Lower lobe of right lung (tissue), 2 donors: ENCODE results near the gene ADGRB3. TPM values are rescaled to one million over a fixed set of nuclear protein-coding genes. Genes with fewer than 3 reads are reported as not detected.
A peak's percentile ranks its signal among the peaks of the same experiment; 100 is the strongest.
"Not testable (repeated sequence)": the region's sequence is repeated elsewhere in the genome, so short reads cannot be mapped to it uniquely, and the experiment has no call there.

Source experiments
- ATAC-seq, 2 donors: fragments of 200-7000 bp; cut with Tn5 transposase; one replicate each; pipeline ENCODE4 v1.9.1; 2020 to 2022; ENCODE audit warnings: mild to moderate bottlenecking in 2 of 2, moderate library complexity in 2 of 2
- DNase-seq: peaks from one replicate; pipeline ENCODE4 v3.0.0-alpha.2; 2020
- H3K27ac ChIP-seq: fragments of 200-600 bp; one replicate; pipeline ENCODE4 v1.8.0; 2022
- H3K27me3 ChIP-seq: fragments of 200-600 bp; one replicate; pipeline ENCODE4 v1.8.0; 2022; ENCODE audit warnings: low read depth
- H3K36me3 ChIP-seq: fragments of 200-600 bp; one replicate; pipeline ENCODE4 v1.8.0; 2022; ENCODE audit warnings: mild to moderate bottlenecking
- H3K4me1 ChIP-seq: fragments of 200-600 bp; one replicate; pipeline ENCODE4 v1.8.0; 2022
- H3K4me3 ChIP-seq: fragments of 200-600 bp; one replicate; pipeline ENCODE4 v1.8.0; 2022; ENCODE audit warnings: mild to moderate bottlenecking
- H3K9me3 ChIP-seq: fragments of 200-600 bp; one replicate; pipeline ENCODE4 v1.8.0; 2022
- intact Hi-C: fragments of 100-400 bp; cut with DNase I; formaldehyde crosslinking; loops from one replicate; pipeline ENCODE4 v1.11.0; 2022
- total RNA-seq: library from RNA; stranded (reverse); fragmentation: NEBNext Ultra II Directional; extraction: Animal tissue kit (Norgen Biotek cat#: 25700); gene quantifications from one replicate; pipeline ENCODE4 v1.2.1, GENCODE V29; 2021
- TF ChIP-seq, protein P1 (sequence below): fragments of 200-600 bp; IDR thresholded peaks from one replicate; pipeline ENCODE4 v1.8.0; 2022; ENCODE audit warnings: antibody characterized with exemption, mild to moderate bottlenecking
- donor health status: DM: no; HTN: yes; CAD: no; lungs with severe emphysema.

The ADGRB3 gene
- total RNA-seq, 1 donor from 2014 or later: 2.3 TPM

DNA sequence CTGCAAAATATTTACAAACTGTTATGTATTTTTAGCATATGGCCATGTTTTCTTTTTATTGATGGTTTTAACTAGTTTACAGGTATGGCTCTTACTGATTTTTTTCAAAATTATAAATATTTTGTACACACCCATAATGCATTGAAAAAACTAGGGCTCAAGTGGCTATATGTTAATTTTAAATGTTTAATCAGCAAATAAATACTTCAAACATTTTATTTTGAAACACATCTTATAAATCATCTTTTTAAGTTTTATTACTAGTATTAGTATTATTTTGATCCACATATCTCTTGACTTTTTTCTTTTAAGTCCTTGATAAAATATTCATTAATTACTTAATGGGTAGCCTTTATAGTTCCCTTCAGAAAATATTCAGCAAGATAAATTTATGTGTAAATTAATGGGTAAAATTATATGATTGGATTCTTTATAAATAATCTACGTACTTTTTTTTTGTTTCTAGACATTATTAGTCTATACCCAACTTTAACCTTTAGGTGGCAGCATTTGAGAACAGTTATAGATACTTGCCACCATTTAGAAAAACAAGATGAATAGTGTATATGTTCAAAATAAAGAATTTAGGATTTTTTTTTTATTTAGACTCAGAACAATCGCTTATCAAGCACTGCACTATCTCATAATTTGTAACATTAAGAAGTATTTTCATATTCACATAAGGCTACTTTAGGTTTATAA is 241.9 kb downstream of the ADGRB3 start:
- DNase-seq (no peak), ATAC-seq (peak in 1 of 2 donors; percentile 42)
- Histone ChIP-seq H3K27ac (no peak overlapping the region), H3K36me3 (no peaks in the 10 kb centered on the region), H3K4me1 (no peaks in the 10 kb centered on the region), H3K4me3 (no peak overlapping the region), H3K27me3 (no peaks in the 10 kb centered on the region), H3K9me3 (no peaks in the 10 kb centered on the region)
- intact Hi-C loops: no loop called here
- TF ChIP-seq, protein P1, sequence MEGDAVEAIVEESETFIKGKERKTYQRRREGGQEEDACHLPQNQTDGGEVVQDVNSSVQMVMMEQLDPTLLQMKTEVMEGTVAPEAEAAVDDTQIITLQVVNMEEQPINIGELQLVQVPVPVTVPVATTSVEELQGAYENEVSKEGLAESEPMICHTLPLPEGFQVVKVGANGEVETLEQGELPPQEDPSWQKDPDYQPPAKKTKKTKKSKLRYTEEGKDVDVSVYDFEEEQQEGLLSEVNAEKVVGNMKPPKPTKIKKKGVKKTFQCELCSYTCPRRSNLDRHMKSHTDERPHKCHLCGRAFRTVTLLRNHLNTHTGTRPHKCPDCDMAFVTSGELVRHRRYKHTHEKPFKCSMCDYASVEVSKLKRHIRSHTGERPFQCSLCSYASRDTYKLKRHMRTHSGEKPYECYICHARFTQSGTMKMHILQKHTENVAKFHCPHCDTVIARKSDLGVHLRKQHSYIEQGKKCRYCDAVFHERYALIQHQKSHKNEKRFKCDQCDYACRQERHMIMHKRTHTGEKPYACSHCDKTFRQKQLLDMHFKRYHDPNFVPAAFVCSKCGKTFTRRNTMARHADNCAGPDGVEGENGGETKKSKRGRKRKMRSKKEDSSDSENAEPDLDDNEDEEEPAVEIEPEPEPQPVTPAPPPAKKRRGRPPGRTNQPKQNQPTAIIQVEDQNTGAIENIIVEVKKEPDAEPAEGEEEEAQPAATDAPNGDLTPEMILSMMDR: peak; percentile 38

DNA sequence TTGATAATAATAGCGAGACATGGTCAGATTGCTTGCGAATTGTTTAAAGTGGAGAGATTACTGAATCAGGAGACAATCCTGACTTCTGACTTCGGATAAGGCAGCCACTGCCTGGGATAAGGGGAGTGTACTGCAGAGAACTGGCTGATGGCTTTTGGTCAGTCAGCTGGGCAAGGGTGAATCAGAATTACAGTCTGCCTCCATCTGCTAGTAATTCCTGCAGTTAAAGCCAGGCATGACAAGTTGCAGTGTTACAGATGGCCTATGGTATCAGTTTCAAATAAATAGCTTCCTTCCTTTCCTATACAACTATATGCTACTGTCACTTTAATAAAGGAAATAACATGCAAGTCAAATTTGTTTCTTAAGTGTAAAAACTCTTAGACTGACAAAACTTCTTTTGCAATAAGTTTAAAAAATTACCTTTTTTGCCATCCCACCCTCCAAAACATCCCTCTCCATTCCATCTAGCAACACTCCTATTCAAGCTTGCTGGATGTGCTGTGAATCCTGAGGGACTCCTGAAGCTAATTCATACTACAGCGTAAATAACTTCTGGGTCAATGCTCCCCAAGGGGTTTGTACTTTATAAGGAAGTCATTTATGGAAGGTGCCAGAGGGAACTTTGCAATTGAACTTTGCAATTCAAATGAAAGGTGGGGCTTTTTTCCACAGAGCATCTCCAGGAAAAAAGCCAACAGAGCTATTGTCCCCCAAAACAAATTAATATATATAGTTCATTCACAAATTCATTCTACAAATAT is 245.2 kb downstream of the ADGRB3 start:
- Histone ChIP-seq H3K4me3 (no peak overlapping the region), H3K27me3 (no peaks in the 10 kb centered on the region), H3K9me3 (no peaks in the 10 kb centered on the region), H3K27ac (no peak overlapping the region), H3K36me3 (no peaks in the 10 kb centered on the region), H3K4me1 (no peaks in the 10 kb centered on the region)
- intact Hi-C loops: no loop called here
- ATAC-seq (no peak), DNase-seq (no peak)
- TF ChIP-seq, protein P1: no peak

DNA sequence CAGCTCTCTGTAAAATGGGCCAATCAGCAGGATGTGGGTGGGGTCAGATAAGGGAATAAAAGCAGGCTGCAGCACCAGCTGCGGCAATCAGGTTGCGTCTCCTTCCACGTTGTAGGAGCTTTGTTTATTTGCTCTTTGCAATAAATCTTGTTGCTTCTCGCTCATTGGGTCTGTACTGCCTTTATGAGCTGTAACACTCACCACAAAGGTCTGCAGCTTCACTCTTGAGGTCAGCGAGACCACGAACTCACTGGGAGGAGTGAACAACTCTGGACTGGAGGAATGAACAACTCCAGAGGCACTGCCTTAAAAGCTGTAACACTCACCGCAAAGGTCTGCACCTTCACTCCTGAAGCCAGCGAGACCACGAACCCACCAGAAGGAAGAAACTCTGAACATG is 248.2 kb downstream of the ADGRB3 start:
- DNase-seq, H3K4me1 ChIP-seq, H3K36me3 ChIP-seq, H3K4me3 ChIP-seq, H3K9me3 ChIP-seq, ATAC-seq, H3K27me3 ChIP-seq, H3K27ac ChIP-seq, intact Hi-C loops: not testable (repeated sequence)

DNA sequence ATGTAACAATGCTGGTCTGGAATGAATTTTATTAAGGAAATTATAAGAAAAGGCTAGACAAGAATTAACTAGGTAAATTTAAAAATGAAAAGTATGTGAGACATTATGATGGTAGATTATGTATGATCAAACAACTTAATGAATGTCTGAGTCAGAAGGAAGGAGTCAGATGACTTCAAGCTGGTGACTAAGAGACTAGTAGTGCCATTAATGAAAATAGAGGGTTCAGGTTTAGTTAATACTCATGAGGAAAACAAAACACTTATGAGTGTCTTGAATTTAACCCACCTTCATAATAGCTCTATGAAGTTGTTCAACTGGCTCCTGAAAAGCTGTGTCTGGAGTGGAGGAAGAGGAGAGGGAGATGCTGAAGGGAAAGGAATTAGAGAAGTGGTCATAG is 256.3 kb downstream of the ADGRB3 start:
- H3K27me3 ChIP-seq: no peaks in the 10 kb centered on the region
- H3K27ac ChIP-seq: no peak overlapping the region
- intact Hi-C loops: no loop called here
- no peaks in the 10 kb centered on the region for H3K9me3 ChIP-seq
- H3K4me1 ChIP-seq: no peaks in the 10 kb centered on the region
- TF ChIP-seq, protein P1: no peak
- ATAC-seq: no peak
- no peaks in the 10 kb centered on the region for H3K36me3 ChIP-seq
- H3K4me3 ChIP-seq: no peak overlapping the region
- no peak for DNase-seq

DNA sequence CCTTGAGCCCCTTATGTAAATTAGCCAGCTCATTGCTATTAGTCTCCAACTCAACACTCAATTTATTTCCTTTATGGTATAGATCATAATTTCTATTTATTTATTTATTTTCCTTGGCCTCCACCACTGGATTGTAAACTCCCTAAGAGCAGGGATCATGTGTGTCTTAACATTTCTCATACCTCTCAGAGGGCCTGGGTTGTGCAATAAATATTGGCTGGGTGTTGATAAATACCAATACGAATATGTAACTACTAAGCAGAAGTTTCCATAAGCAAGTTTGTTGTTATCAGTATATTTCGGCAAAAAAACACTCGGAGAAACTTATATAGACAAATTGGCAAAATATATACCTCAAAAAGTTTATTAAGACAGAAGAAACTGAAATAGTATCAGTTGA is 257.4 kb downstream of the ADGRB3 start:
- H3K36me3 ChIP-seq: no peaks in the 10 kb centered on the region
- no peak for DNase-seq
- no peak overlapping the region for H3K27ac ChIP-seq
- no peak for ATAC-seq
- intact Hi-C loops: no loop called here
- no peaks in the 10 kb centered on the region for H3K27me3 ChIP-seq
- H3K9me3 ChIP-seq: no peaks in the 10 kb centered on the region
- TF ChIP-seq, protein P1: no peak
- no peak overlapping the region for H3K4me3 ChIP-seq
- H3K4me1 ChIP-seq: no peaks in the 10 kb centered on the region

DNA sequence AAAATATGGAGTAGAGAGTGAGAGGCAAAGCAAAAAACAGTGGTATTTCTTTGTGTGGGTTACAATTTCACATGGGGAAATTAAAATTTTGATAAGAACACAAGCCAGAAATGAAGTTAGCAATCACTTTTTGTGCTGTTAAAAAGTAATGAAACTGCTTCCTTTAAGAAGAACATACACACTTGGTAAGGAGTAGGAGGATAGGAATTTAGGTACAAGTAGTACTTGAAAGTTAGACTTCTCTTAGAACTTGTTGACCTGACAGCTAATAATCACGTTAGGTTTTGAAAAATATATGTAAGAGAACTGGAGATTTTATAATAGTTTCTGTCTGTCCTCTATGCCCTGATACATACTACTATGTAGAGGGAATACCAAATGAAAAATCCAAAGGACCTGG is 260.8 kb downstream of the ADGRB3 start:
- ATAC-seq (peak in 1 of 2 donors; percentile 53), DNase-seq (no peak)
- Histone ChIP-seq H3K36me3 (no peaks in the 10 kb centered on the region), H3K27me3 (no peaks in the 10 kb centered on the region), H3K27ac (no peak overlapping the region), H3K4me3 (no peak overlapping the region), H3K9me3 (no peaks in the 10 kb centered on the region), H3K4me1 (no peaks in the 10 kb centered on the region)
- TF ChIP-seq, protein P1: no peak
- intact Hi-C loops: no loop called here
